Kidney (tissue), 14 donors: ENCODE data around the gene FAM209B. TPM values are rescaled to one million over a fixed set of nuclear protein-coding genes. Genes with fewer than 3 reads are reported as not detected.

ENCODE experiments used
- DNase-seq, 5 donors: peaks; one replicate each; pipeline ENCODE4 v3.0.0-alpha.2; 2013 to 2020
- FAIRE-seq: peaks from 2 replicates; lab custom pipeline; 2012; peaks lifted over from hg19 to GRCh38; lab: Jason Lieb, UNC
- H3K27ac ChIP-seq, 2 donors: one replicate each; pipeline ENCODE4 v1.7.0; 2013; ENCODE audit warnings: low read depth in 2 of 2, low read length in 2 of 2, inconsistent platforms in 1 of 2
- H3K27me3 ChIP-seq: one replicate; pipeline ENCODE4 v1.7.1; 2013; ENCODE audit warnings: low read length, inconsistent platforms; ENCODE audit not compliant: control insufficient read depth, insufficient read depth
- H3K36me3 ChIP-seq, 3 donors: one replicate each; pipeline versions ENCODE4 v1.7.0 to v1.7.1; 2013; ENCODE audit warnings: low read length in 3 of 3, control low read depth in 1 of 3, inconsistent platforms in 1 of 3; ENCODE audit not compliant: insufficient read depth in 3 of 3, control insufficient read depth in 2 of 3
- H3K4me1 ChIP-seq, 3 donors: one replicate each; pipeline versions ENCODE4 v1.7.0 to v1.7.1; 2013; ENCODE audit warnings: low read length in 3 of 3, inconsistent platforms in 1 of 3, low read depth in 1 of 3; ENCODE audit not compliant: control insufficient read depth in 2 of 3, insufficient read depth in 2 of 3
- H3K4me3 ChIP-seq, 3 donors: one replicate each; pipeline versions ENCODE4 v1.7.0 to v1.8.1; 2013; ENCODE audit warnings: low read length in 3 of 3, control low read depth in 1 of 3, inconsistent platforms in 1 of 3
- H3K9ac ChIP-seq, 3 donors: one replicate each; pipeline versions ENCODE4 v1.7.0 to v1.7.1; 2013; ENCODE audit warnings: low read length in 3 of 3, control low read depth in 1 of 3, inconsistent platforms in 1 of 3
- H3K9me3 ChIP-seq, 3 donors: one replicate each; pipeline versions ENCODE4 v1.7.0 to v1.7.1; 2013; ENCODE audit warnings: low read length in 3 of 3, control low read depth in 1 of 3, inconsistent platforms in 1 of 3; ENCODE audit not compliant: control insufficient read depth in 2 of 3, insufficient read depth in 1 of 3
- intact Hi-C: fragments of 100-400 bp; cut with DNase I; formaldehyde crosslinking; loops from one replicate; pipeline ENCODE4 v1.11.1; 2022
- polyA plus RNA-seq: library from polyadenylated mRNA; stranded (reverse); fragments of 350-450 nt; fragmentation: Illumina TruSeq; extraction: RNeasy Lipid Tissue Mini Kit (QIAGEN cat#74804); gene quantifications from one replicate; pipeline ENCODE4 v1.2.3, GENCODE V29; 2014; ENCODE audit warnings: low read depth, low replicate concordance; ENCODE audit not compliant: insufficient read depth
- total RNA-seq: library from RNA; stranded (reverse); fragmentation: NEBNext Ultra II Directional; extraction: Animal tissue kit (Norgen Biotek cat#: 25700); gene quantifications from one replicate; pipeline ENCODE4 v1.2.1, GENCODE V29; 2021
- TF ChIP-seq, protein P1 (sequence below): IDR thresholded peaks from 3 replicates; pipeline ENCODE4 v1.5.1; 2012; ENCODE audit warnings: mild to moderate bottlenecking, moderate library complexity, borderline replicate concordance; ENCODE audit not compliant: insufficient read depth; ENCODE audit errors: extremely low read depth
- donor health status: control.
- donor health status: control.
- donor health status: control.
- donor health status: control.
- donor health status: control.
- donor health status: DM: yes; HTN: yes; CAD: no.
- donor health status: Normal renal cell carcinoma (clear cell type).

Gene FAM209B
- total and polyA plus RNA-seq, 2 donors from 2014 or later = not detected

GRCh38 chr20:56501116-56501515 lies 31.9 kb upstream of the FAM209B start:
- H3K4me1 ChIP-seq = no peaks in the 10 kb centered on the region
- TF ChIP-seq, protein P1, sequence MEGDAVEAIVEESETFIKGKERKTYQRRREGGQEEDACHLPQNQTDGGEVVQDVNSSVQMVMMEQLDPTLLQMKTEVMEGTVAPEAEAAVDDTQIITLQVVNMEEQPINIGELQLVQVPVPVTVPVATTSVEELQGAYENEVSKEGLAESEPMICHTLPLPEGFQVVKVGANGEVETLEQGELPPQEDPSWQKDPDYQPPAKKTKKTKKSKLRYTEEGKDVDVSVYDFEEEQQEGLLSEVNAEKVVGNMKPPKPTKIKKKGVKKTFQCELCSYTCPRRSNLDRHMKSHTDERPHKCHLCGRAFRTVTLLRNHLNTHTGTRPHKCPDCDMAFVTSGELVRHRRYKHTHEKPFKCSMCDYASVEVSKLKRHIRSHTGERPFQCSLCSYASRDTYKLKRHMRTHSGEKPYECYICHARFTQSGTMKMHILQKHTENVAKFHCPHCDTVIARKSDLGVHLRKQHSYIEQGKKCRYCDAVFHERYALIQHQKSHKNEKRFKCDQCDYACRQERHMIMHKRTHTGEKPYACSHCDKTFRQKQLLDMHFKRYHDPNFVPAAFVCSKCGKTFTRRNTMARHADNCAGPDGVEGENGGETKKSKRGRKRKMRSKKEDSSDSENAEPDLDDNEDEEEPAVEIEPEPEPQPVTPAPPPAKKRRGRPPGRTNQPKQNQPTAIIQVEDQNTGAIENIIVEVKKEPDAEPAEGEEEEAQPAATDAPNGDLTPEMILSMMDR = no peak
- H3K27me3 ChIP-seq = no peaks in the 10 kb centered on the region
- peaks cover 0 to 5% (median 2%) of the 10 kb centered on the region in 3 donors for H3K36me3 ChIP-seq
- DNase-seq = no peak
- H3K4me3 ChIP-seq = no peak overlapping the region
- H3K9ac ChIP-seq = no peak overlapping the region
- no peaks in the 10 kb centered on the region for H3K9me3 ChIP-seq
- intact Hi-C loops = no loop called here
- no peak for FAIRE-seq
- H3K27ac ChIP-seq = no peak overlapping the region

DNA sequence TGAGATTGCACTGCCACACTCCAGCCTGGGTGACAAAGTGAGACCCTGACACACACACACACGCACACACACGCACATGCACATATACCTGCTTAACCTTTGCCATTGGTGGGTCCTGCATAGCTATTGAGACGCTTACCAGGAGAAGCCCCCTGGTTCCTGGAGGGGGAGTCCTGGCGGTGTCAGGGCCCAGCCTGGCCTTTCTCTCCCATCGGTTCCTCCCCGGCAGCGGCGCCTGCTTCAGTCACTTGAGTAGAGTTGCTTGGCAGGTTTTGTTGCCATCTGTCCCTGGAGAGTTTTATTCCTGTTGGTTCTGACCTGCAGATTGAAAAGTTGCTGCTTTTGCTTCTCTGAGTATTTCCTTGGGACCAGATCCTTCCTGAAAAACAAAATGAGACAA lies 29.1 kb upstream of the FAM209B start:
- H3K36me3 ChIP-seq = peaks cover 0 to 2% (median 0%) of the 10 kb centered on the region in 3 donors
- no peak overlapping the region for H3K9ac ChIP-seq
- no peak overlapping the region for H3K4me3 ChIP-seq
- no peak for DNase-seq
- H3K27me3 ChIP-seq = no peaks in the 10 kb centered on the region
- intact Hi-C loops = no loop called here
- no peaks in the 10 kb centered on the region for H3K4me1 ChIP-seq
- no peak overlapping the region for H3K27ac ChIP-seq
- TF ChIP-seq, protein P1 = no peak
- H3K9me3 ChIP-seq = no peaks in the 10 kb centered on the region
- FAIRE-seq = no peak

DNA sequence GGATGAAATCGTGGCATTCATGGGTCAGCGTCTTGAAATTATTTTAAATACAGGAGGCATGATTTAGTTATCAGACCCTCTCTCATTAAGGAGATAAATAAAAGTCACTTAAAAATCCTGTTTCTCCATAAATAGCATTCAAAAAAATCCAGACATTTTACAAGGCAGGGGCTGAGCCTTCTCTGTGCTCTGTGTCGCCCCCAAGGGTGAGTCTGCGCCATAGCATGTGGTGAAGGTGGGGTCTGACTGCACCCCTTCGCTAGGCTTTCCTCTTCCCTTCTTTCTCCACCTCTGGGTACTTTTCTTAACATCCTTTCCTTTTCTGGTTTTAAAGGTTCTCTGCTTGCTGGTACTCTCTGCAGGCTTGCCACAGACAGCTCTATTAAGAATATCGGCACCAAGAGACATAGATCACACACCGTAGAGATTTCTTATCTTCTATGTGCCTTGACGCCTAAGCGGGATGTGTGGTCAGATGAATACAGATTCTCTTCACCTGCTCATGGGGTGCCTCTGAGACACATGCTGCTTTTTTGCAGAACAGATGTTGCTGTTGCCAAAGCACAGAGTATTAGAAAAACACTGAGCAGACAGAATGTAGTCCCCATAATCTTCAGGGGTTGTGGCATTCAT lies 28.6 kb upstream of the FAM209B start:
- no peak overlapping the region for H3K27ac ChIP-seq
- intact Hi-C loops = no loop called here
- no peak for FAIRE-seq

More for the DNA sequence above, 28.6 kb upstream of the FAM209B start:
- Histone ChIP-seq H3K4me3 (no peak overlapping the region), H3K27me3 (no peaks in the 10 kb centered on the region), H3K9ac (no peak overlapping the region), H3K9me3 (no peaks in the 10 kb centered on the region), H3K4me1 (no peaks in the 10 kb centered on the region), H3K36me3 (peaks cover 0 to 2% (median 0%) of the 10 kb centered on the region in 3 donors)
- DNase-seq = no peak
- TF ChIP-seq, protein P1 = no peak
